ENCODE measurements around the gene CHST13. TPM values are rescaled to one million over a fixed set of nuclear protein-coding genes. Genes with fewer than 3 reads are reported as not detected.

Gene CHST13
- total RNA-seq, 1 donor from 2014 or later = not detected

GRCh38 chr3:126482503-126483255, 41.3 kb upstream of the CHST13 start:
- DNase-seq (ENCODE audit: low read depth) = no peak
- TF ChIP-seq, protein P1, sequence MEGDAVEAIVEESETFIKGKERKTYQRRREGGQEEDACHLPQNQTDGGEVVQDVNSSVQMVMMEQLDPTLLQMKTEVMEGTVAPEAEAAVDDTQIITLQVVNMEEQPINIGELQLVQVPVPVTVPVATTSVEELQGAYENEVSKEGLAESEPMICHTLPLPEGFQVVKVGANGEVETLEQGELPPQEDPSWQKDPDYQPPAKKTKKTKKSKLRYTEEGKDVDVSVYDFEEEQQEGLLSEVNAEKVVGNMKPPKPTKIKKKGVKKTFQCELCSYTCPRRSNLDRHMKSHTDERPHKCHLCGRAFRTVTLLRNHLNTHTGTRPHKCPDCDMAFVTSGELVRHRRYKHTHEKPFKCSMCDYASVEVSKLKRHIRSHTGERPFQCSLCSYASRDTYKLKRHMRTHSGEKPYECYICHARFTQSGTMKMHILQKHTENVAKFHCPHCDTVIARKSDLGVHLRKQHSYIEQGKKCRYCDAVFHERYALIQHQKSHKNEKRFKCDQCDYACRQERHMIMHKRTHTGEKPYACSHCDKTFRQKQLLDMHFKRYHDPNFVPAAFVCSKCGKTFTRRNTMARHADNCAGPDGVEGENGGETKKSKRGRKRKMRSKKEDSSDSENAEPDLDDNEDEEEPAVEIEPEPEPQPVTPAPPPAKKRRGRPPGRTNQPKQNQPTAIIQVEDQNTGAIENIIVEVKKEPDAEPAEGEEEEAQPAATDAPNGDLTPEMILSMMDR (IDR thresholded peaks at IDR 0.05; ENCODE audit: insufficient read depth, low read length, poor library complexity, severe bottlenecking) = no peak
- H3K27me3 ChIP-seq (ENCODE audit: control insufficient read depth, insufficient read depth, low read length) = no peaks in the 10 kb centered on the region
- no peak overlapping the region for H3K4me3 ChIP-seq (ENCODE audit: low read depth, low read length)
- H3K36me3 ChIP-seq (ENCODE audit: control insufficient read depth, insufficient read depth, low read length) = no peaks in the 10 kb centered on the region

DNA sequence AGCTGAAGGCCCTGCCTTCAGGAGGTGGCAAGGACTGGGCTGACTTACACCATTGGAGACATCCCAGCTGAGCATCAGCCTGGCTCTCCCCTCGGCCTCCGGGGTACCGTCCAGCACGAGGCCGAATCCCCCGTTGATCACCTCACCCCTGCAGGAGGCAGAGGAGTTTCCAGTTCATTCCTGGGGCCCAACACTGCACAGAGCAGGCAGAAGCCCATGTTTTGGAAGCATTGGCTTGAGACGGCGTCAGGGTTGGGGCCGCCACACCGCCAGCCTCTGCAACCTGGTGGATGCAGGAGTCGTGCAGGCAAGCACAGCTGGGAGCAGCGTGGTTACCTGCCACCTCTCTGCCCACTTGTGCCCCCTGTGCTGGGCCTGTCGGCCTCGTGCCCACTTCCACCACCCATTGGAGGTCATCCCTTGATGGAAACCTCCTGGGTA, 40.6 kb upstream of the CHST13 start:
- no peak for DNase-seq (ENCODE audit: low read depth)
- H3K27me3 ChIP-seq (ENCODE audit: control insufficient read depth, insufficient read depth, low read length) = no peaks in the 10 kb centered on the region
- no peaks in the 10 kb centered on the region for H3K36me3 ChIP-seq (ENCODE audit: control insufficient read depth, insufficient read depth, low read length)
- TF ChIP-seq, protein P1 (IDR thresholded peaks at IDR 0.05; ENCODE audit: insufficient read depth, low read length, poor library complexity, severe bottlenecking) = no peak
- no peak overlapping the region for H3K4me3 ChIP-seq (ENCODE audit: low read depth, low read length)

DNA sequence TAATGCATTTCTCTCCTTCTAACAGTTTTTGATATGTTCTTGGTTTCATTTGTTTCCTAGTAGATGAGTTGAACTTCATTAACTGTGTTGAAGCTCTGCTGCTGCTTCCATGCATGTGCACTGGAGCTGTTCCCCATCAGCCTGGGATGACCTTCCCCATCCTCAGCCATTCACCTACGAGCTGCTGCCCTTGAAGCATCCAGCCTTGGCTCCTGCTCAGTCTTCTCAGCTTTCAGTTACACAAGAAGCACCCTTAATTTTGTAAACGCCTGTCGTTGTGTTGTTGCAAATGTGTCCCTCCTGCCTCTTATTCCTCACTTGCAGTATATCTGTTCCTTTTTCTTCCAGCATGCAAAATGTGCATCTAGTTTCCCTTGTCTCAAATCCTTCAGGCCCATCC, 39.8 kb upstream of the CHST13 start:
- TF ChIP-seq, protein P1 (IDR thresholded peaks at IDR 0.05; ENCODE audit: insufficient read depth, low read length, poor library complexity, severe bottlenecking) = no peak
- no peak for DNase-seq (ENCODE audit: low read depth)

GRCh38 chr3:126484662-126485061, 39.3 kb upstream of the CHST13 start:
- TF ChIP-seq, protein P1 (IDR thresholded peaks at IDR 0.05; ENCODE audit: insufficient read depth, low read length, poor library complexity, severe bottlenecking) = no peak
- no peak for DNase-seq (ENCODE audit: low read depth)
- Histone ChIP-seq H3K36me3 (ENCODE audit: control insufficient read depth, insufficient read depth, low read length) (no peaks in the 10 kb centered on the region), H3K4me3 (ENCODE audit: low read depth, low read length) (no peak overlapping the region), H3K27me3 (ENCODE audit: control insufficient read depth, insufficient read depth, low read length) (peaks cover 5% of the 10 kb centered on the region)

More for the DNA sequence above, 39.8 kb upstream of the CHST13 start:
- Histone ChIP-seq H3K4me3 (ENCODE audit: low read depth, low read length) (no peak overlapping the region), H3K27me3 (ENCODE audit: control insufficient read depth, insufficient read depth, low read length) (peaks cover 5% of the 10 kb centered on the region), H3K36me3 (ENCODE audit: control insufficient read depth, insufficient read depth, low read length) (no peaks in the 10 kb centered on the region)

- TF ChIP-seq, protein P1 (IDR thresholded peaks at IDR 0.05; ENCODE audit: insufficient read depth, low read length, poor library complexity, severe bottlenecking) = no peak
- Histone ChIP-seq H3K27me3 (ENCODE audit: control insufficient read depth, insufficient read depth, low read length) (peaks cover 5% of the 10 kb centered on the region), H3K36me3 (ENCODE audit: control insufficient read depth, insufficient read depth, low read length) (no peaks in the 10 kb centered on the region), H3K4me3 (ENCODE audit: low read depth, low read length) (no peak overlapping the region)
- no peak for DNase-seq (ENCODE audit: low read depth)
These were observed 38.6 kb upstream of the CHST13 start for GRCh38 chr3:126485176-126485897.

Data from kidney epithelial cell (primary cell).